Upper lobe of left lung (tissue), 4 donors: ENCODE measurements around the gene NR3C2.

Experiments
- POLR2A ChIP-seq, 4 donors: fragments of 450-650 bp; IDR thresholded peaks; one replicate each; pipeline ENCODE4 v1.5.1; 2016 to 2017; ENCODE audit warnings: antibody characterized with exemption in 4 of 4, mild to moderate bottlenecking in 2 of 4
- POLR2AphosphoS5 ChIP-seq, 2 donors: sonication (generic); formaldehyde crosslinking; IDR thresholded peaks; one replicate each; pipeline ENCODE4 v1.5.1; 2017; ENCODE audit warnings: antibody characterized with exemption in 2 of 2
- TF ChIP-seq, protein P1 (sequence below), 6 experiments: fragments of 450-650 bp in 4 of 6; fragments of 200-600 bp in 2 of 6; sonication (generic) in 2 of 6; IDR thresholded peaks; one replicate each; pipeline ENCODE4 v1.5.1; 2016 to 2019; ENCODE audit warnings: antibody characterized with exemption in 6 of 6

- no peak for TF ChIP-seq POLR2A (IDR thresholded peaks at IDR 0.05)
- TF ChIP-seq, protein P1, sequence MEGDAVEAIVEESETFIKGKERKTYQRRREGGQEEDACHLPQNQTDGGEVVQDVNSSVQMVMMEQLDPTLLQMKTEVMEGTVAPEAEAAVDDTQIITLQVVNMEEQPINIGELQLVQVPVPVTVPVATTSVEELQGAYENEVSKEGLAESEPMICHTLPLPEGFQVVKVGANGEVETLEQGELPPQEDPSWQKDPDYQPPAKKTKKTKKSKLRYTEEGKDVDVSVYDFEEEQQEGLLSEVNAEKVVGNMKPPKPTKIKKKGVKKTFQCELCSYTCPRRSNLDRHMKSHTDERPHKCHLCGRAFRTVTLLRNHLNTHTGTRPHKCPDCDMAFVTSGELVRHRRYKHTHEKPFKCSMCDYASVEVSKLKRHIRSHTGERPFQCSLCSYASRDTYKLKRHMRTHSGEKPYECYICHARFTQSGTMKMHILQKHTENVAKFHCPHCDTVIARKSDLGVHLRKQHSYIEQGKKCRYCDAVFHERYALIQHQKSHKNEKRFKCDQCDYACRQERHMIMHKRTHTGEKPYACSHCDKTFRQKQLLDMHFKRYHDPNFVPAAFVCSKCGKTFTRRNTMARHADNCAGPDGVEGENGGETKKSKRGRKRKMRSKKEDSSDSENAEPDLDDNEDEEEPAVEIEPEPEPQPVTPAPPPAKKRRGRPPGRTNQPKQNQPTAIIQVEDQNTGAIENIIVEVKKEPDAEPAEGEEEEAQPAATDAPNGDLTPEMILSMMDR (IDR thresholded peaks at IDR 0.05), result no peak
- no peak for TF ChIP-seq POLR2AphosphoS5 (IDR thresholded peaks at IDR 0.05)
These were observed 93.1 kb downstream of the NR3C2 start for GRCh38 chr4:148349153-148349552.
